NCI-H2227 treated with DMSO at 0.1 percent for 48 hours (cell line): Measurements from ENCODE around the gene DHRS9.
"Not testable (repeated sequence)": the region's sequence is repeated elsewhere in the genome, so short reads cannot be mapped to it uniquely, and the experiment has no call there.

Source experiments
- DNase-seq: peaks from one replicate; lab custom pipeline; 2025; lab: John Stamatoyannopoulos, UW

DHRS9 gene

DNA sequence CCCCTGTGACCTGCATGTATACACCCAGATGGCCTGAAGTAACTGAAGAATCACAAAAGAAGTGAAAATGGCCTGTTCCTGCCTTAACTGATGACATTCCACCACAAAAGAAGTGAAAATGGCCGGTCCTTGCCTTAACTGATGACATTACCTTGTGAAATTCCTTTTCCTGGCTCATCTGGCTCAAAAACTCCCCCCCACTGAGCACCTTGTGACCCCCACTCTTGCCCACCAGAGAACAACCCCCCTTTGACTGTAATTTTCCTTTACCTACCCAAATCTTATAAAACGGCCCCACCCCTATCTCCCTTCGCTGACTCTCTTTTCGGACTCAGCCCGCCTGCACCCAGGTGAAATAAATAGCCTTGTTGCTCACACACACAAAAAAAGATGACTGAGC is 67.1 kb downstream of the DHRS9 start:
- DNase-seq = not testable (repeated sequence)

DNA sequence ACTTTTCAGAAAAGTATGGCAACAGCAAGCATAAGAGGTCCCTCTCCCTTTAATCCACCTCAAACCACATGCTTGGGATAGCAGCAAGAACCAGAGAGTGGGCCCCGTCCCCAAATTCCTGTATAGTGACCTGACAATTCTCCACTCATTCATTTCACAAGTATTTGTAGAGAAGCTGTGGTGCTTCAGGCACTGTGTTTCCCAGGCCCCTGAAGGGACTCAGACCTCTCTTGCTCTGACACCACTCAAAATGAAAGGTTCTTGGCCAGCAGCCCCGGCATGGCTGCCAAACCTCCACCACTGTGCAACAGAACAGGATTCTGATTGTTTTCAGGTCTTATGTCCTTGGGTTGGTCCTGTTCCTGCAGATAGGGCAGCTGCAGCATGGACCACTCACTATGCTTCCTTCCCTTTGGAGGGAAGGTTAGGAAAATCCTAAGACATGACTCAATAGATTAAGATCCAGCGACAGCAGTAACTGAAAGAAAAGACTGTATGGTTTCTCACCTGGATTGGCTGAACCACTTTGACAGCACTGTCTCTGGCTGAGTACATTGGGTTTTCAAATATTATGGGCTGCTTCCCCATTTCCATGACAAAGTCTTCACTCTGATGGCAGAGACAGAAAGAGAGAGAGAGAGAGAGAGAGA is 67.6 kb downstream of the DHRS9 start:
- DNase-seq = no peak

DNA sequence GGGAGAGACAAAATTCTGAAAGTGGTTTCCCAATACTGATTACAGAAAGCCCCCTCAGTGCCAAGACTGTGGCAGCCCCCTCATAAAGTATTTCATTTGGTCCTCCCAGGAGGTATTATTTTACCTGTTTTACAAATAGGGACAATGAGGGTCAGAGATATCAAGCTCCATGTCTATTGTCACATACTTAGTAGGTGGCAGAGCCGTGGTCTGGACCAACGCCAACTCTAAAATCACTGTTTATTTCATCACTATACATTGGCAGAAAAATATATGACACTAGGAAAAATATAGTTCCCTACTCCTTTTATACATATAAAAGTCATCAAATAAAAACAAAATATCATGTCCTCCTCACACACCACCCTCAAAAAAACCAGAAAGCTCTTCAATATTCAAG is 68.6 kb downstream of the DHRS9 start:
- no peak for DNase-seq

DNA sequence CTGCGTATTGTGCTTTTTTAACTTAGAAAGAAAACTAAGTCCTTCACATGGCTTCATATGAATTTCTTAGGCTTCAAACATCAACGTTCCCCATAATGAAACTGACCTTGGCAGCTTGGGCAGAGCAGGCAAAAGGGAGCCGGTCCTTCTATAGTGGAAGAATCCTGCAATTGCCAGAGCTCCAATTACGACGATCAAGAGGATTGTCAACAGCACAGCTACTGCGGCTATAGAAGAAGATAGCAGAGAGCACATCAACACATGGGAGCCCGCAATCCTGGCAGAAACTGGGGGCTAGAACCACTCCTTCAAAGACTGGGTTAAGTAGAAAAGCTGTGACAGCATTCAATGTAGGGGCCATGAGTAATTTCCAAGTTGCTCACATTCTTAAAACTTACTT is 69.8 kb downstream of the DHRS9 start:
- DNase-seq = peak; percentile 36

GRCh38 chr2:169139993-169140767 is 70.8 kb downstream of the DHRS9 start:
- no peak for DNase-seq

- peak; percentile 42 for DNase-seq
Measured at GRCh38 chr2:169141713-169142352, 72.5 kb downstream of the DHRS9 start.

- no peak for DNase-seq
Measured at GRCh38 chr2:169143998-169144397, 74.6 kb downstream of the DHRS9 start.
